Epithelial cell of prostate (primary cell): ENCODE measurements around the gene PIK3CD.
"Not testable (repeated sequence)": the region's sequence is repeated elsewhere in the genome, so short reads cannot be mapped to it uniquely, and the experiment has no call there.

Source experiments
- DNase-seq: peaks from one replicate; pipeline ENCODE4 v3.0.0-alpha.2; 2011; ENCODE audit warnings: low read depth, low spot score
- H3K27ac ChIP-seq: fragments of 450-650 bp; 2 replicates; pipeline ENCODE4 v1.5.1; 2017; ENCODE audit warnings: mild to moderate bottlenecking

PIK3CD gene

GRCh38 chr1:9730096-9730901 is 78.8 kb downstream of the PIK3CD start:
- DNase-seq: no peak
- no peak overlapping the region for H3K27ac ChIP-seq

DNA sequence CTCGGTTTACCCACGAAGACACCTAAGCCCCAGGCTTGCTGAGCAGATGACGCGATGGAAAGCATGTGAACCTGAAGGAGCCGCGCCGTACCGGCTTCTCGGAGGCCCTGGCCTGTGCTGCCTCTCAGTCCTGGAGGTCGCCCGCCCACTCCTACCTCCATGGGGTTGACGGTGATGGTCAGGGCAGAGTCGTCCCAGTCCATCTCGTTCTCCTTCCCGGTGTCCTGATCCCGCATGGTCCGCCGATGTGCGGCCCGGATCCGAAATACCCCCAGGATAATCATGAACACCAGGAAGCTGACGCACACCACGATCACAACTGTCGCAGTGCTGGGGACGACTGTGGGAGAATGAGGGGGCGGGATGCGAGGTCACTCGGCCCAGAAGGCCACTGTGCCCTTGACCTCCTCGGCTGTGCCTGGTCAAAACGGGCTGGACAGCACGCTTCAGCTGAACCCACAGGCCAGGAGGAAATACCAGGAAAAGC is 79.6 kb downstream of the PIK3CD start:
- H3K27ac ChIP-seq: no peak overlapping the region
- DNase-seq: no peak

- DNase-seq: no peak
- no peak overlapping the region for H3K27ac ChIP-seq
These were observed 80.0 kb downstream of the PIK3CD start for GRCh38 chr1:9731561-9731960.

DNA sequence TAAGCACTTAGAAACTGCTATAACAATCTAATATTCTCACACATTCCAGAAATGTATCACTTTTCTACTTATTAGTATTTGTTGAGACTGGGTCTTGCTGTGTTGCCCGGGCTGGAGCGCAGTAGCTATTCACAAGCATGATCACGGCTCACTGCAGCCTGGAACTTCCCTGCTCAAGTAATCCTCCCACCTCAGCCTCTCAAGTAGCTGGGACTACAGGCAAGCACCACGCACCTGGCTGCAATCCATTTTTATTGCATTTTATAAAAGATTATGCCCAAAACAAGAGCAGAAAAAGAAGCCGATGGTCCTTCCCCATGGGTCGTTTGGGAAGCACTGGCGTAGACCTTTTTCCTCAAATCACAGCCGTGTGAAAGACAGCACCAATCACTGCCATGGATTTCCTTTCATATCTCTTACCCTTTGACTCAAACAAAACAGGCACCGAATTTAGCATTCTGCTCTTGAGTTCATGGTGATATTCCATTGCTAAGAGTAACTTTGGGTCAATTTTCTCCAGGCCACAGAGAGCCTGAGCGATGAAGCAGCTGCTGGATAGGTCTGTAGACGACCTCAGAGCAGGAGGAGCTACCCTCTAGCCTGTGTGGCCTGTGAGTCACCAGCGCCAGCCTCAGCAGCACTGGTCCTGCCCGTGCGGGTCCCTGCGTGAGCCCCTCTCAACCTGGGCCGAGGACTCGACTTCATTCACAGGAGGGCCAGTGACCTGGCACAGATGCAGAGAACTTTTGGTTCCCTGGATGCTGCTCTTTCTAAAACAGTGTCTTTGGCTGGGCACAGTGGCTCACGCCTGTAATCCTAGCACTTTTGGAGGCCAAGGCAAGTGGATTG is 80.8 kb downstream of the PIK3CD start:
- H3K27ac ChIP-seq: no peak overlapping the region
- no peak for DNase-seq

DNA sequence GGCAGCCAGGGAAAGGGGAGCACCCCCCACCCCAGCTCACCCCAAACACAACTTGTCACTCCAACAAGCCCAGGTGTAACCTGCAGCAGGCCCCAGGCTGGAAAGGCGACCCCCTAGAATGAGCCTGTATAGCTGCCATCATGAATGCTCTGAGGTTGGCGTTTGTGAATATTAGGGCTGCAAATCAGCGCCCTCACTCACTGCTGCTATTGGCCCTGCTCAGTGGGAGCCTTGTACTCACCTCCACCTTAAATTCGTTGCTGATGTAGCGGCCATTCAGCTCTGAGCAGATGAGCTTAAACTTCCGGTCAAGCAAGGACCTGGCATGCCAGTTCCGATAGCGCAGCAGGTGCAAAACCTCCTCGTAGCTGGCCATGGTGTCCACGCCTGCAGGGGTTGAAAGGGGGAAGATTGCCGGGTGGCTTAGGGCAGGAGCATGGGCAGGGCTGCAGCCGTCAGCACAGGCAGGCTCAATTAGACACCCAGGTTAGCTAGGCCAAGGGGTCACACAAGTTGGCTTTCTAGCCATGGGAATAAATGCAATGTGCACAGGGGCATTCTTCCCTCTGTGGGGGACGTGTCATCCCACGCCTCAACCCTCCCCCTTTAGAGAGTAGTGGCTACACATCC is 81.7 kb downstream of the PIK3CD start:
- no peak overlapping the region for H3K27ac ChIP-seq
- no peak for DNase-seq

DNA sequence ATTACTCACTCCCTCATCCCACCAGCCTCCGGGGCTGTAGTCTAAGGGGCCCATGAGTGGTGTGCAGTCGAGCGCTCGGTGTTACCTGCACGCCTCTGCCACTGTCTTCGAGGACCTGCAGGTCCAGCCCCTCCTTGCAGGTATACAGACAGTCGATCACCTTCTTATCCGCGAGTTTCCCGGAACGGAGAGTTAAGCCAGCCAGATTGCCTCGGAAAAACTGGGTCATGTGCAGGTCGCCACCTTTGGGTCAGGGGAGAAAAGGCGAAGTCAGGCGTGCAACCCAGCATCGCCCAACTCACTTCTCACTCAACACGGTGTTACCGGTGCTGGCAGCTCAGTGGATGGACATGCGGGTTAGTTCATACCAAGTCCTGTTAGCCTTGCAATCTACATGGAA is 84.3 kb downstream of the PIK3CD start:
- no peak for DNase-seq
- H3K27ac ChIP-seq: no peak overlapping the region

- no peak for DNase-seq
- no peak overlapping the region for H3K27ac ChIP-seq
These were observed 84.7 kb downstream of the PIK3CD start for GRCh38 chr1:9736241-9736640.

DNA sequence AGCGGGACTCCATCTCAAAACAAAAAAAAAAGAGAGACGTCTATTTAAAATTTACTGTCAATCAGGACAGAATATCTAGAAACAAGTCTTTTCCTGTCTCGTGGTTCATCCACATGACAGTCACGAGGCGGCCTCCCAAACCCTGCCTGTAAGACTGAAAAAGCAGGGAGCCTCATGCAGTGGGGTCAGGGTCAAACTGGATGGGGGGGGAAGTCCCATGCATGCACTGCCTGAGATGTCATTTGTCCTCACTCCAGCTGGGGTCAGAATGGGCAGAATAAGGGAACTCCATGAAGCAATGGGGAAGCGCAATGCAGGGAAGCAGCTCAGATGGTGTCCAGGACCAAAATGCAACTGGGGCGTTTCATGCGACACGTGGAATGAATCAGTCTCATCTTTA is 85.5 kb downstream of the PIK3CD start:
- no peak overlapping the region for H3K27ac ChIP-seq
- DNase-seq: no peak

DNA sequence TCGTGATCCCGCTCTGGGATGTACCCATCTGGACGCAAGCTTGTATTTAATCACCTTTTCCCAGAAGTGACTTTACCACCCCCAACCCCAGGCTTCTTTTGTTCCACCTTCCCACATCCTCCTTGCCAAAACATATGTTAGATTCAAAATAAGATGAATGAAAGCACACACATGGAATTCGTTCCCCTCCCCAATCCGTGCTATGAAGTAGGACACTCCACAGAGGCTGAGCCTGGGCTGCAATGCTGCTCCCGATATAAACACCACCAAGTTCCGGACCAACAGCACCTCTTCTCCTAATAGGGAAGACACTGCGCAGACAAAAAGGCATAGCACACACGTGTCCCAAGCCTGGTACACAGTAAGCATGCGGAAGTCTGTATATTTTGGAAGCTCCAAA is 86.1 kb downstream of the PIK3CD start:
- no peak for DNase-seq
- no peak overlapping the region for H3K27ac ChIP-seq

DNA sequence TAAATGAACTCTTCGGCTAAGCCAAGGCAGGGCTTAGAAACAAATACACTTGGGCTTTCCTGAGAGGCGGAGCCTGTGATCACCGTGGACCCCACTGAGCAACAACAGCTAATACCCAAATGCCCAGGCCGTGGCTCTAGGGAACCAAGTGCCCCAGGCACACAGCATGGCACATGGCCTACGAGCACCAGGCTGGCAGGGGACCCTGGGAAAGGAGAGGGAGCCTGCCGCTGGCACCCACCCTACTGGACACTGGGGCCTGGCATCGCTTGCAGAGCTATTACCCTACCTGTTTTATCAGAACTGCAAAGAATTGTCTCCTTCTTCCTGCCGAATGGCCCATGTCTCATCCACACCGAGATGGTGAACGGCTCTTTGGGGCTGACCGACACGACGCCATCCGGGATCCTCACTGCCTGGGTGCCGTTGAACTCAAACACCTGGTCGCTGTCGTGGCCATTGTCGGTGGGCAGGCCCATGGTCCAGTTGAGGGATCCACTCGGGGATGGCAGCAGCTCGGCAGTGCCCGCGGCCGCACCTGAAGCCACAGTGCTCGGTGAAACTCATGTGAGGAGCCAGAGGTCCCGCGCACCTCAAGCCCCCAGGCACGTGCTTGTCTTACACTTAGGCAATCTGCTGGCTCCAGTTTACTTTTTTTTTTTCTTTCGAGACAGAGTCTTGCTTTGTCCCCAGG is 92.7 kb downstream of the PIK3CD start:
- no peak overlapping the region for H3K27ac ChIP-seq
- no peak for DNase-seq

DNA sequence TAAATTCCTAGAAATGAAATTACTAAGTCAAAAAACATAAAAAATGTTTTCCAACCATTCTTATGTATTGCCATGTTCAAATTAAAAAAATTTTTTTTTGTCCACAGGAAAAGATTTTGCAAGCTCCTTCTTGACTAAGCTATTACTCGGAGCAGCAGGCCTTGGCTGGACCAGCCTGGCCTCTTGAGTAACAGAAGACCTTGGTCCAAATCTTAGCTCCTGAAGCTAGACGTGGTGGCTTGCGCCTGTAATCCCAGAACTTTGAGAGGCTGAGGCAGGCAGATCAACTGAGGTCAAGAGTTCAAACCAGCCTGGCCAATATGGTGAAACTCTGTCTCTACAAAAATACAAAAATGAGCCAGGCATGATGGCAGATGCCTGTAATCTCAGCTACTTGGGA is 94.7 kb downstream of the PIK3CD start:
- no peak overlapping the region for H3K27ac ChIP-seq
- no peak for DNase-seq

GRCh38 chr1:9746651-9747050 is 95.1 kb downstream of the PIK3CD start:
- DNase-seq: no peak
- no peak overlapping the region for H3K27ac ChIP-seq

DNA sequence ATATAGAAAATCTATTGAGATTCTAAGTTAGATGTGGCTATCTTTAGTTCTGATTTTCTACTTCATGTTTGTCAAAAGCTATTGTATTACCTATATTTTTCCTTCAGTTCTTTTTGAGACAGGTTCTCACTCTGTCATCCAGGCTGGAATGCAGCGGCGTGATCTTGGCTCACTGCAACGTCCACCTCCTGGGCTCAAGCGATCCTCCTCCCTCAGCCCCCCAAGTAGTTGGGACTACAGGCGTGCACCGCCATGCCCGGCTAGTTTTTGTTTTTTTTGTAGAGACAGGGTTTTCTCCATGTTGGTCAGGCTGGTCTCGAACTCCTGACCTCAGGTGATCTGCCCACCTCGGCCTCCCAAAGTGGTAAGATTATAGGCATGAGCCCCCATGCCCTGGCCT is 96.9 kb downstream of the PIK3CD start:
- H3K27ac ChIP-seq, DNase-seq: not testable (repeated sequence)

- H3K27ac ChIP-seq: no peak overlapping the region
- DNase-seq: no peak
These were observed 97.8 kb downstream of the PIK3CD start for GRCh38 chr1:9749361-9749760.

DNA sequence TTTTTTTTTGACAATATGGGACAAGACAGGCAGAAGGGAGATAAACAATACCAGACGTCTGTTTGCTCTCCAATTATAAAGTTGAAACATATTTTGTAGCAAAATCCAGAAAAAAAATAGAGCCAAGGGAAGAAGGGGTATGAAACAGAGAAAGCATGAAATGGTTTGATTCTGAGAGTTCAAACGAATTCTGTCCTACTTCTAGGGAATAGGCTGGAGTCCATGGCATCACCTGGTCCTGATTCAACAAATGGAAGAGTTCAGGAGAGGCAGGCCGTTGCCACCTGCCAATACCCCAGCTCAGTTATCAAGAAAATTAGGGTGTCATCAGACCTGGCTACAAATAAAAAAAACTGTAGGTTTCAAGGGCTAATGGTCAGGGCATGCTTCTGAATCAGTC is 100.4 kb downstream of the PIK3CD start:
- no peak for DNase-seq
- no peak overlapping the region for H3K27ac ChIP-seq

DNA sequence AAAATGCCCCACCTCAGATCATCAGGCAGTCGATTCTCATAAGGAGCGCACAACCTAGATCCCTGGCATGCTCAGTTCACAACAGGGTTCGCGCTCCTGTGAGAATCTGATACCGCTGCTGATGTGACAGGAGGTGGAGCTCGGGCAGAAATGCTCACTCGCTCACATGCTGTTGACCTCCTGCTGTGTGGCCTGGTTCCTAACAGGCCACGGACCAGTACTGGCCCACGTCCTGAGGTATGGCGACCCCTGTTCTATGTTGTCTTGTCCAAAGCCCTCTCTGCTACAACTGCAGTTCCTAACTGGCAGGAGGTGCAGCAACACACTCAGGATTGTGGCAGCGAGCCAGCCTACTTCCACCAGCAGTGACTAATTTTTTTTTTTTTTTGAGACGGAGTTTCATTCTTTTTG is 101.6 kb downstream of the PIK3CD start:
- peak; percentile 31 for DNase-seq
- no peak overlapping the region for H3K27ac ChIP-seq

DNA sequence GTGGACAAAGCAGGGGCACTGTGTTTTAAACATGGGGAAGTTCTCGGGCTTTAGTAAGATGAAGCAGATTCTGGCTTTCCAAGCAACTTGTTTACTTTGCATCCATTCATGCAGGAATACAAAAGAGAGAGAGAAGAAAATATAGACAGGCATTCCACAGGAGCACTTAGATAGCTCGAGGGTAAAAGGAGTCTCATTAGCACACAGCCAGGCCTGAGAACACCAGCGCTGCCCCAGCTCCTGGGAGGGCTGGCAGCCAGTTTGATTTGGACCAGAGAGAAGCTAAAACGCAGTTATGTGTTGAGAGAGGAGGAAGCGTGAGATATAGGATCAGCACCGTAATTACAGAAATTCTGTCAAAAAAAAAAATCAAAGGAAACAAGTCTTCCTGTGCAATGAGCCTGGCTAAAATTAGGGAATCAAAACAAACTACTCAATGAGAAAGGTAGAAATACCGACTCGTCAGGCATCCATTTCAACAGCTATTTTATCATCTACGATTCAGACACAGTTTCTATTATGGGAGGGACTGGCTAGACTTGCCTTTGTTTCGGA is 104.0 kb downstream of the PIK3CD start:
- DNase-seq: no peak
- H3K27ac ChIP-seq: peak overlapping the region; percentile 79

DNA sequence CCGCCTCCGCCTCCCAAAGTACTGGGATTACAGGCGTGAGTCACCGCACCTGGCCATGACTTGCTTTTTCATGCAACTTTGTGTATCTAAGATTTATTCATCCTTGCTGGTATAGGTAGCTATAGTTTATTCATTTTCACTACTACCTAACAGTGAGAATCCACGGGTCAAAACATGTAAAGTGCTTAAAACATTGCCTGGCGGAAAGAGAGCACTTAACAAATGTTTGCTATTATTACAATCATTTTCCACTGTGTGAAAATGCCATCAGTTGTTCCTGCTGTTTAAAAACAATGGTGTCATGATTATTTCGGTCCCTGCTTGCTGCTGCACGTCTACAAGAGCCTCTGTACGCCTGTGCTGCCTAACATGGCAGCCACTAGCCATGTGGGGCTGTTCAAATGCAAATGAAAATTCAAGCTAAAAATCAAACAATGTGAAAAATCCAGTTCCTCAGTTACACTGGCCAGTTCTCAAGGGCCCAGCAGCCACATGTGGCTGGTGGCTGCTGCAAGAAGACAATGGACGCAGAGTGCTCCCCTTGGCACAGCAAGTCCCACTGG is 107.1 kb downstream of the PIK3CD start:
- DNase-seq: peak; percentile 66
- H3K27ac ChIP-seq: peak overlapping the region; percentile 79

- peak overlapping the region; percentile 79 for H3K27ac ChIP-seq
- no peak for DNase-seq
These were observed 108.4 kb downstream of the PIK3CD start for GRCh38 chr1:9759939-9760338.

DNA sequence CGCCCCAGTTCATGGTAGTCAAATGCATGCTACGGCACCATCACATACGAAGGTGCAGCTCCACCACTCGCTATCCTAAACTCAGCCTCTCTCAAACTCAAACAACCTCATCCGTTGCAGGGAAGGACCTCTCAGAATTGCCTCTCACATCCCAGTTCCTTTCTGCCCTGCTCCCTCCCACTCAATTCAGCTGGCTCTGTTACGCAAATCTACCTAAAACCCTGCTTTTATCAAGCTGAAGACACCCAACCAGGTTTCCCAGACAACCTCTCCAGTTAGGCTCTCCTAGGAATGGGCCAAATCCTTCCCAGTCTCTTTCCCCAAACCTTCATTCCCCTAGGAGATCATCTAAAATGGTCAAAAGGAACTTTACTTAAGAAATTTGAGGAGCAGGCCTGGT is 109.3 kb downstream of the PIK3CD start:
- no peak for DNase-seq
- peak overlapping the region; percentile 79 for H3K27ac ChIP-seq
